Kidney tubule cell (primary cell): Measurements from ENCODE around the gene PMPCB.
"Not testable (repeated sequence)": the region's sequence is repeated elsewhere in the genome, so short reads cannot be mapped to it uniquely, and the experiment has no call there.

Source experiments
- DNase-seq: peaks from one replicate; pipeline ENCODE4 v3.0.0-alpha.2; 2018; ENCODE audit warnings: low spot score

Gene PMPCB

DNA sequence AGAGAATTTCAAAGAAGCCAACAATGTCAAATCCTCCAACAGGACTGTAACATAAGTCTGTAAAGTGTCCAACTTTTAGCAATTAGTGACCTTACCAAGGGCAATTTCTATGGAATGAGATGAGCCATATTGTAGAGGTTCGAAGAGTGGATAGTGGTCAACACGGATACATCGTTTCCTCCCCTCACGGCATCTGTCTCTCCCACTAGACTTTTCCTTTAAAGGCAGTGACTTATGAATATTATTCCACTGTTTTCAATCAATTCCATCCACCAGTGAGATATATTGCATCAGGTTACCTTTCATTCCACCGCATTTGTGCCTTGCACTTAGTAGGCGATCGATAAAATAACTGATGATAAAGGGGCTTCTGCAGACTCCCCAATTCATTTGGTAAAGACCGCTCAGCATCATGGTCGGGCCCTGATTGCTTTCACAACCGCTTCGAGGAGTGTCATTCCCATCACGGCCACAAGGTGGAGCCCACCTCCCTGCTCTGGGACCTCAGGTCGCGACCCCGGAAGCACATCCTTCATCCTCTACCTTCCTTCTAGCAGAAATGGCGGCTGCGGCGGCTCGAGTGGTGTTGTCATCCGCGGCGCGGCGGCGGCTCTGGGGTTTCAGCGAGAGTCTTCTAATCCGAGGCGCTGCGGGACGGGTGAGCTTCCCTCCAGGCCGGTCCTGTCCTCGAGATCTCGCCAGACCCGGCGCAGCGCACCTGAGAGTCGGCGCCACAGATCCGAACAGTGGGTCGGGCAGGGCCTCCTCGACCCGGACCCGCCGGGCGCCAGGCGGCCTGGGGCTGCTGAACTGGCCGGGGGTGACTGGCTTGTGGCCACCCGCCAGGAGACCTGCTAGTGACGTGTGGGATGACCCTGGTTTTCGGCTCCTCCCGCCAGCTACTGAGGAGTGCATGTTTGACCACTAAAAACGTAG, at the start of gene PMPCB:
TSS of gene PMPCB (plus strand) at position 535 of the 936 bp plus-strand sequence. CDS start at position 560, 25 bp downstream.
- peak; percentile 93 for DNase-seq

DNA sequence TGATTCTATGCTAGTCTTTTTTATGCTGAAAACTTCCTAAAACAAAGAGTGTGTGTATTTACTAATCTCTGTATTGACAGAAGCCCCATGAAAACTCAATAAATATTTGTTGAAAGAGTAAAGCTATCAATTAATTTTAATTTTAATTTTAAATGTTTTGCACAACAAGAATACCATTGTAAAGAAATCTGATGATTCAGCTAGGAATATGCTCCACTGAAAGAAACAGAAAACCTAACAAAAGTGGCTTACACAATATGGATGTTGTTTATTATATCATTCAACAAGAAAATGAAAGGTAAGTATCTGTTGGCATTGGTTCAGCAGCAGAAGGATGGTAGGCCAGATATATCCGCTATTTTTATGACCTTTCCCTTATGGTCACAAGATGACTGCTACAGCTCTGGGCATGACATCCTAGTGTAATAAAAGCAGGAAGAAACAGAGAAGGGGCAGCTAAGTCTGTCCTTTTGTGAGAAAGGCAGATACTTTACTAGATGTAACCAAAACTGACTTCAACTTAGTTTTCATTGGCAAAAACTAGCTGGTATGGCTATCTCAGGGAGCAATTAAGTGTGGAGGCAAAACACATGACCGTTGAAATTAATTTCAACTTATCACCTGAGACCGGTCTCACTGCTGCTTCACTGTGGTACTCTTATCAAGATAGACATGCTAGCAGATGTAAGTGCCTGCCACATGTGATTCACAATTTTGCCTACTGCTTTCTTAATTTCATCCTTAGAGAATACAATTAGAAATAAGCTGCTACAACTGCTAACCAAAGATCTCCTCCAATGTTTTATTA, 43.3 kb upstream of the PMPCB start:
- DNase-seq, result not testable (repeated sequence)

GRCh38 chr7:103264054-103264453, 33.2 kb upstream of the PMPCB start:
- DNase-seq, result not testable (repeated sequence)

DNA sequence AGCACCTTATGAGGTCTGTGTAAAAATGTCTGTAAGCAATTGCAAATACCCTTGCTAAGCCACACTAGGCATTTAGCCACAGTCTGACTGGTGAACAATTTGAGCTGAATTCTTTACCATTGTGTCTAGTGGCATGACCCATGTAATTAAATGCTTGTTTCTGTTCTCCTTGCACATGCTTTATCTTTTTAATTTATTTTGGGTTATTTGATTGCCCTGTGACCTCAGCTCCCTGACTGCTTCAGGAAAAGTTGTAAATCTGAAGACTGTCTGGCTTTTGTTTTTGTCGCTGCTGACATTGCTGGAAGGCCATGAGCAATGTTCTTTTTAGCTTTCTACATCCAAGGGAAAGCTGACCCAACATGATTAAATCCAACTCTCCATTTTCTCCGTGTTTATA, 31.0 kb upstream of the PMPCB start:
- DNase-seq, result not testable (repeated sequence)

- not testable (repeated sequence) for DNase-seq
Measured at GRCh38 chr7:103273374-103273773, 23.9 kb upstream of the PMPCB start.

GRCh38 chr7:103274867-103275266, 22.4 kb upstream of the PMPCB start:
- not testable (repeated sequence) for DNase-seq

DNA sequence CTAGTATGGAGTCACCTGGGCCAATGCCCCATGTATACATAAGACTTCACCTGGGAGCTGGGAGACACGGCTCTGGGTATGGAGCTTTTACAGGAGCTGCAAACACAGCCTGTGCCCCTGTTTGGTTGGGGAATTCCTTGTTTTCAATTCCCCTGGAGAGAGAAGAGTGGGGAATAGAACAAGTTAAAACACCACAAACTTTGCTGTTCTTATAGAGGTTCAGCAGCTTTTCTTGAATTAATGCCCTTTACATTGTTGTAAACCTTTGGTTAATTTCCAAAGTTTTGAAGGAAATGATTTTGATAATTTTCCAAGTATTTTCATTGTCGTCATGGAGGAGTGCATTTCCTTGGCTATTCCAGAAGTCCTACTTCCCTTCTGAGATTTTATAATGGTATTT, 19.0 kb upstream of the PMPCB start:
- not testable (repeated sequence) for DNase-seq

DNA sequence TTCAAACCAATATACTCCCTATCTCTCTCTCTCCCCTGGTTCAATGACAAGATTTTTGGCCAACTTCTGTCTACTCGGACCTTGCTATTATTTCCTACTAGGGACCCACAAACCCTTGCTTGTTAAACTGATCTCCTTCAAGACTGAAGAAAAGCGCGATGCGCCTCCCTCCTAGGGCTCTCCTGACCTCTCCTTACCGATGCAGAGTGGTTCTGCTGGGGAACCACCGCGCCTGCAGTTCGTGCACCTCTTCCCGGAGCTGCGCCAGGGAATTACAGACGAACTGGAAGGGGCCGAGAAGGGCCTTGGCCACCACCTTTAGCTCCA, 17.6 kb upstream of the PMPCB start:
- DNase-seq, result peak; percentile 45

GRCh38 chr7:103279963-103280802, 17.1 kb upstream of the PMPCB start:
- peak; percentile 77 for DNase-seq

GRCh38 chr7:103280803-103281155, 16.5 kb upstream of the PMPCB start:
- DNase-seq, result not testable (repeated sequence)

DNA sequence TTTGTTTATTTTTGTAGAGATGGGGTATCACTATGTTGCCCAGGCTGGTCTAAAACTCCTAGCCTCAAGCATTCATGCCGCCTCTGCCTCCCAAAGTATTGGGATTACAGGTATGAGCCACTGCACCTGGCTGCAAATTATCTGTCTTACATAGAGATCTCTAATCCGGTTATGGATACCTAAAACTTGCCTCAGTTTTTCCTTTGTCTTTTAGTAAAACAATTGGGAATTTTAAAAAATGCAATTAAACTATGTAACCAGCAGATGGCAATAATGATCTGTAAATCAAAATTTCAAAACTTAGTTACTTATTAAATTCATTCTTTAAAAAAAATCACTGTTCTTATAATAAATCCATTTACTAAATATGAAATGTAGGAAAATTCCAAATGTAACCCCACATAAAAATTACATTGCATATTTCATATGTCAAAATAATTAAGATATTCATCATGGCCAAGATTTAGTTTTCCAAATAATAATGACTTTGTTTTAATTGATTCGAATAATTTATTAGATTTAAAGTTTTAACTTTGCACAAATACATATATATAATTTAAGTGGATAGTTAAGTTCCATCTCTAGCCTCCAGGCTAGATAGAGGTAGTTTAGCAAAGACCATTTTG, 14.3 kb upstream of the PMPCB start:
- not testable (repeated sequence) for DNase-seq

GRCh38 chr7:103292122-103292521, 5.1 kb upstream of the PMPCB start:
- no peak for DNase-seq

- DNase-seq, result no peak
Measured at GRCh38 chr7:103293526-103293925, 3.7 kb upstream of the PMPCB start.

DNA sequence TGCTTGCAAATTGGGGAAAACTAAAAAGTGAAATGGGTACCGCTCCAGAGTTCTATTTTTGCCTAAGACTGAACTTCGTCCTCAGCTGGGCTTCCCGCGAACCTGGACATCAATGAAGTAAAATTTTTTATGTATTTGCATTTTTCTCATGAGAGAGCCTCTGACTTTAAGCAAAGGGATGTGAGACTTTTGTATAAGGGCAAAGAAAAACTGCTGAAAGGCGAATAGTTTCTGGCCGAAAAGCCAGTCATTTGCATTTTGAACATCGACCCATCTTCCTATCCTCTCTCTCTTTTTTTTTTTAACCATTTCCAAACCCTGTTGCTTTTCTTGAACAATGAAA, 573 bp downstream of the PMPCB start:
- DNase-seq, result no peak

DNA sequence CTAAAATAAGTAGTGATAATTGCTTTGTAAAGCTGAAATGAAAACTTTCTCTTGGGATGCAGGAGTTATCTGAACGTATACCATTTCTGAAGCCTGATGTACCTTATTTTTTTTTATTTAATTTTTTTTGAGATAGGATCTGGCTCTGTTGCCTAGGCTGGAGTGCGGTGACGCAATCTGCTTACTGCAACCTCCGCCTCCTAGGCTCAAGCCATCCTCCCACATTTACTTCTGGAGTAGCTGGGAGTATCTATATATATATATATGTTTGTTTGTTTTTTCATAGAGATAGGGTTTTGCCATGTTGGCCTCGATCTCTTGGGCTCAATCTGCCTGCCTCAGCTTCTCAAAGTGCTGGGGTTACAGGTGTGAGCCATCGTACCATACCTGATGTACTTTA, 2.4 kb downstream of the PMPCB start:
- no peak for DNase-seq

GRCh38 chr7:103301441-103301840, 4.2 kb downstream of the PMPCB start:
- no peak for DNase-seq

DNA sequence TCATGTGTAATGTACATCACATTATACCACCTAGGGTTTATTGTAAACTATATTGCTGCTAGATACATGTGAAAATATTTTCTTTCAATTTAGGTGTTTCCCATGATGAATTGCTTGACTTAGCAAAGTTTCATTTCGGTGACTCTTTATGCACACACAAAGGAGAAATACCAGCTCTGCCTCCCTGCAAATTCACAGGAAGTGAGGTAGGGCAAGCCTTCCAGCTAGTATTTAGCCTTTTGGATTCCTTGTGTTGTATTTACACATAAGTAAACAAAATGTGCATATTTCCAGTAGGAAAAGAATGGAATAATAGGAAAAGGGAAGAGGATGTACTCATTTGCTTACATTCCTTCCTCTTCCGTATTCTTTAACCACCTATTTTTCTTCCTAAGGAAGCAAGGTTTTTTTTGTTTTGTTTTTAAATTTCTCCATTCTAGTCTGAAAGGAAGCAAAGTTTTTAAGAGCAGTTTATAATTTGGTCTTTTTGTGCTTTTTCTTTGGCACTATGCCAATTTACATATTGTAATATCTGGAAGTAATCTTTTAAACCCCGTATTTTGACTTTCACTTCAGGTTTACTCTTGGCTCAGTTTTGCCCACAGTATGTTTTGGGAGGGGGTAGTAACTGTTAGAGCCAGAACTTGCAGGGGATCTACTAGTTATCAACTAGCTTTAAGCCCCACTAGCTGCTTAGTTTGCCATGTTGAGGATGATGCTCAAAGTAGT, 10.4 kb downstream of the PMPCB start:
- DNase-seq, result no peak

GRCh38 chr7:103314852-103315251, 17.6 kb downstream of the PMPCB start:
- no peak for DNase-seq

- no peak for DNase-seq
Measured at GRCh38 chr7:103316380-103316941, 19.2 kb downstream of the PMPCB start.

- peak; percentile 18 for DNase-seq
Measured at GRCh38 chr7:103317009-103317408, 19.8 kb downstream of the PMPCB start.

DNA sequence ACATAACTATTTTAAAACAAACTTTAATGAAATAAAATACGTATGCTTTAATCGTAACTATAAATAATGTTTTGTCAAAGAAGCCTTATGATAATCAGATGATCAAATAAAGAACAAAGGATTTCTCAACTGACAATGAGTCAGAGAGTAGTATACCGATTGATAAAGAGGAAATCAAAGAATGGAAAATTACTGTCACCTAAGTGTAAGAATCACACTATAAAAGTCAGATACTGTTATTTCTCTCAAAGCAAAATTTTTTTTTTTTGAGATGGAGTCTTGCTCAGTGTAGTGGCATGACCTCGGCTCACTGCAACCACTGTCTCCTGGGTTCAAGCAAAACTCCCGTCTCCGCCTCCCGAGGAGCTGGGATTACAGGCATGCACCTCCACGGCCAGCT, 28.5 kb downstream of the PMPCB start:
- DNase-seq, result no peak
